Prostate gland (tissue), 2 donors: Measurements from ENCODE around the gene CORO2B. TPM values are rescaled to one million over a fixed set of nuclear protein-coding genes. Genes with fewer than 3 reads are reported as not detected.
A peak's percentile ranks its signal among the peaks of the same experiment; 100 is the strongest.

Source experiments
- DNase-seq: peaks from one replicate; pipeline ENCODE4 v3.0.0-alpha.2; 2019; ENCODE audit warnings: low spot score
- H3K27ac ChIP-seq, 2 donors: fragments of 200-600 bp; sonication (generic); 2 replicates each; pipeline ENCODE4 v1.5.1; 2017 to 2019
- H3K27me3 ChIP-seq: fragments of 200-600 bp; sonication (generic); replicated peaks from 2 replicates; pipeline ENCODE4 v1.5.1; 2019; ENCODE audit not compliant: insufficient read depth
- H3K36me3 ChIP-seq, 2 donors: fragments of 200-600 bp; sonication (generic); 1 replicate in 1 of 2; 2 replicates in 1 of 2; pipeline versions ENCODE4 v1.5.1 to v1.8.1; 2017 to 2019
- H3K4me1 ChIP-seq: fragments of 200-600 bp; sonication (generic); replicated peaks from 2 replicates; pipeline ENCODE4 v1.5.1; 2019
- H3K4me3 ChIP-seq, 2 donors: fragments of 200-600 bp; sonication (generic); 2 replicates each; pipeline ENCODE4 v1.5.1; 2017 to 2019
- H3K9me3 ChIP-seq: fragments of 200-600 bp; sonication (generic); 2 replicates; pipeline ENCODE4 v1.5.1; 2017
- CTCF ChIP-seq, 4 experiments: fragments of 200-600 bp in 2 of 4; fragments of 450-650 bp in 2 of 4; sonication (generic) in 2 of 4; IDR thresholded peaks; 1 replicate in 3 of 4; 2 replicates in 1 of 4; pipeline ENCODE4 v1.5.1; 2016 to 2019; ENCODE audit warnings: antibody characterized with exemption in 4 of 4, mild to moderate bottlenecking in 2 of 4, moderate library complexity in 2 of 4
- POLR2A ChIP-seq: fragments of 450-650 bp; IDR thresholded peaks from one replicate; pipeline ENCODE4 v1.6.1; 2016; ENCODE audit warnings: antibody characterized with exemption, mild to moderate bottlenecking
- POLR2AphosphoS5 ChIP-seq: sonication (generic); formaldehyde crosslinking; IDR thresholded peaks from one replicate; pipeline ENCODE4 v1.6.1; 2017; ENCODE audit warnings: antibody characterized with exemption
- WGBS: methylation state at CpG from one replicate; pipeline ENCODE4 v1.1.5; 2018; 5-methylcytosine and 5-hydroxymethylcytosine counted together
- intact Hi-C: fragments of 100-400 bp; cut with DNase I; formaldehyde crosslinking; loops from one replicate; pipeline ENCODE4 v1.14.2; 2022
- total RNA-seq, 2 donors: library from RNA; depleted of rRNA; stranded (reverse); fragments of >200 nt; gene quantifications; one replicate each; pipeline ENCODE4 v1.1.0, GENCODE V29; 2016

Gene CORO2B
- total RNA-seq, 2 donors from 2014 or later, result 0.50 to 1.4 TPM

DNA sequence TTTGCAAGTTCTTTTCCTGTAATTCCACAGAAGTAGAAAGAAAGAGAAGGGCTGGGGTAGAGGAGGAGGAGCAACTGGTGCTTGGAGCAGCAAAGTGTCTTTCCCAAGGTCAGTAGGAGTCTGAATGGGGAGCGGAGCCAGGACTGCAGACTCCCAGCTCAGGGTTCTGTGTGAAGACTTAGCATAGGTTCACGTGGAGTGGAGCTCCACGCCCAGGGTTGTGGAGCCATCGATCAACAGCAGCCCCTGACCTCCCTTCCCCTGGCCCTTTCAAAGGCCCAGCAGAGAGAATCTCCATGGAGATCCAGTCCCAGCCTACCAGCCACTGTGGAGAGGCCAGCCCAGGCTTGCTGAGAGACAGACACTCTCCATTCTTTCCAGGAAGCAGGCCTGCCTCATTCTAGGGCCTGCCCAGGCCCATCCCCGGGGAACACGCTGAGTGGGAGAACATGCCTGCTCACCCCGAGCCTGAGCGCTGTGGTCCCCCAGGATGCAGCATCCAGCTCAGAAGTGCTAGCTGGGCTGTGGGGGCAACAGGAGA lies 62.1 kb downstream of the CORO2B start:
- H3K4me1 ChIP-seq, result no peaks in the 10 kb centered on the region
- H3K9me3 ChIP-seq, result no peaks in the 10 kb centered on the region
- WGBS, result 35% methylated on average over 8 of the region's 8 CpGs
- H3K36me3 ChIP-seq, result no peaks in the 10 kb centered on the region
- H3K27ac ChIP-seq, result peak overlapping the region; percentile 32 to 65
- H3K27me3 ChIP-seq, result no peaks in the 10 kb centered on the region
- intact Hi-C loops, result no loop called here
- H3K4me3 ChIP-seq, result no peak overlapping the region
- TF ChIP-seq POLR2A (no peak), POLR2AphosphoS5 (peak; percentile 46)
- peak; percentile 74 for DNase-seq

DNA sequence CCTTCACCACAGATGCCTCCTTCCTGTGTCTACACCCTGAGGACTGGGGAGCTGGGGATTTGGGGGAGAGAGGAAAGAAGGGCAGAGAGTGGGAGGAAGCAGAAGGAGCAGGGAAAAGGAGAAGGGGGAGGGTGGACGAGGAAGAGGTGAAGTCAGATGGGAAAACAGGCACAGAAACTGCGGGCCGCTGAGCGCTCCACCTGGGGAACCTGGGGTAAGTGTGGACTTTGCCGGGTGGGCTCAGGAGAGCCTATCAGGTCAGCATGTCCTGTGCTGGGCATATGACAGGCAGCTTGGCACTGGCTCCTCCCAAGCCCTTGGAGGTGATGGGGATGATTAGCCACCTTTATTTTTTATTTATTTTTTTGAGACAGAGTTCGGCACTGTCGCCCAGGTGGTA lies 62.6 kb downstream of the CORO2B start:
- Histone ChIP-seq H3K9me3 (no peaks in the 10 kb centered on the region), H3K36me3 (no peaks in the 10 kb centered on the region), H3K27ac (peak overlapping the region; percentile 32 to 65), H3K4me1 (no peaks in the 10 kb centered on the region), H3K27me3 (no peaks in the 10 kb centered on the region), H3K4me3 (no peak overlapping the region)
- TF ChIP-seq CTCF (IDR thresholded peaks at IDR 0.05) (no peak), POLR2A (no peak), POLR2AphosphoS5 (no peak)
- DNase-seq, result no peak
- intact Hi-C loops, result no loop called here
- 57% methylated on average over 7 of the region's 7 CpGs for WGBS

GRCh38 chr15:68642491-68642845 lies 63.7 kb downstream of the CORO2B start:
- Histone ChIP-seq H3K27me3 (no peaks in the 10 kb centered on the region), H3K9me3 (no peaks in the 10 kb centered on the region), H3K4me1 (no peaks in the 10 kb centered on the region), H3K4me3 (no peak overlapping the region), H3K27ac (no peak overlapping the region), H3K36me3 (no peaks in the 10 kb centered on the region)
- no peak for TF ChIP-seq CTCF (IDR thresholded peaks at IDR 0.05)
- TF ChIP-seq POLR2A, result no peak
- no peak for TF ChIP-seq POLR2AphosphoS5
- DNase-seq, result no peak
- intact Hi-C loops, result no loop called here
- WGBS, result 96% methylated on average over 4 of the region's 5 CpGs

GRCh38 chr15:68643216-68643830 lies 64.5 kb downstream of the CORO2B start:
- Histone ChIP-seq H3K36me3 (no peaks in the 10 kb centered on the region), H3K9me3 (no peaks in the 10 kb centered on the region), H3K27me3 (no peaks in the 10 kb centered on the region), H3K4me1 (no peaks in the 10 kb centered on the region), H3K27ac (no peak overlapping the region), H3K4me3 (no peak overlapping the region)
- TF ChIP-seq POLR2A (no peak), CTCF (IDR thresholded peaks at IDR 0.05) (no peak), POLR2AphosphoS5 (no peak)
- WGBS, result 97% methylated on average over 5 of the region's 5 CpGs
- intact Hi-C loops, result no loop called here
- DNase-seq, result no peak

GRCh38 chr15:68644083-68644904 lies 65.5 kb downstream of the CORO2B start:
- Histone ChIP-seq H3K36me3 (no peaks in the 10 kb centered on the region), H3K27ac (no peak overlapping the region), H3K9me3 (no peaks in the 10 kb centered on the region), H3K27me3 (no peaks in the 10 kb centered on the region), H3K4me3 (no peak overlapping the region), H3K4me1 (no peaks in the 10 kb centered on the region)
- TF ChIP-seq POLR2AphosphoS5, result no peak
- TF ChIP-seq CTCF (IDR thresholded peaks at IDR 0.05), result no peak
- TF ChIP-seq POLR2A, result no peak
- intact Hi-C loops, result no loop called here
- WGBS, result 89% methylated on average over 8 of the region's 8 CpGs
- DNase-seq, result no peak
